Rectal smooth muscle tissue (tissue), 1 donor: ENCODE measurements around the gene JUP.
A peak's percentile ranks its signal among the peaks of the same experiment; 100 is the strongest.
"Not testable (repeated sequence)": the region's sequence is repeated elsewhere in the genome, so short reads cannot be mapped to it uniquely, and the experiment has no call there.

Experiments used
- H3K27ac ChIP-seq: one replicate; pipeline ENCODE4 v1.7.0; 2013; ENCODE audit warnings: low read depth, low read length, inconsistent platforms
- H3K27me3 ChIP-seq: one replicate; pipeline ENCODE4 v1.7.0; 2013; ENCODE audit warnings: low read length; ENCODE audit not compliant: control insufficient read depth, insufficient read depth
- H3K36me3 ChIP-seq: one replicate; pipeline ENCODE4 v1.7.0; 2013; ENCODE audit warnings: low read length; ENCODE audit not compliant: control insufficient read depth, insufficient read depth
- H3K4me1 ChIP-seq: one replicate; pipeline ENCODE4 v1.7.0; 2013; ENCODE audit warnings: low read length; ENCODE audit not compliant: control insufficient read depth, insufficient read depth
- H3K4me3 ChIP-seq: one replicate; pipeline ENCODE4 v1.7.0; 2013; ENCODE audit warnings: low read length
- H3K9ac ChIP-seq: one replicate; pipeline ENCODE4 v1.7.0; 2013; ENCODE audit warnings: low read length

Gene JUP

DNA sequence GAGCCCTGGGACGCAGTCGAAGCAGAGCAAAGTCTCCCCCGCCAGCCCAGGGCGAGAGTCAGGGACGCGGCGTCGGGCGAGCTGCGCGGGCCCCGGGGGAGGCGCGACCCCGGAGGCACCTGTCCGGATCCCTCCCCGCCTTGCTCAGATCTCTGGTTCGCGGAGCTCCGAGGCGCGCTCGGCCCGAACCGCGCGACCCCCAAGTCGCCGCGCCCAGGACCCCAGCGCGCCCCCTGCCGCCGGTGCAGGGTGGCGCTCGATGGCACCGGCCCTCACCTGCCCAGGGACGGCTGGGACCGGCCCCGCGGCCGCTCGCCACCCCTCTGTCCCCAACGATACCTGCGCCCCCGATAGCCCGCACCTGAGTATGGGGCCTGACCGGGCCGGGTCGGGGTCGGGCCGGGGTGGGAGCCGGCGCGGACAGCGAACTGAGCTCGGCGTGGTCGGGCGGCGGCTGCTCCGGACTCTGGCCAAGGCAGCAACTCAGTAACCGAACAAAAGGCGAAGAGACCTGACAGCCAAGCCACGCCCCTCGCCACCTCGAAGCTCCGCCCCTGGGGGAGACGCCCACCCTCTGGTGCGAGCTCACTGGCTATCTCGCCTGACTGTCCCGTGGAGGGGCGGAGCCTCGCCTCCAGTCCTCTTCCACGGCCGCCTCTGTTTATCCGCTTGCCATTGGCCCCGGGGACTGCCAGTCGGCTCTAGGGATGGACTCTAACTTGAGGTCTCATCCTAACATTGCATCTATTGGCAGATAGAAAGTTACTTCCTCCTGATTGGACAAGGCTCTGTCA, at the start of gene JUP:
TSS of gene JUP (minus strand) at position 485 of the 794 bp plus-strand sequence. CDS start 14,857 bp downstream, outside the sequence.
- Histone ChIP-seq H3K27me3 (peaks cover 2% of the 10 kb centered on the region), H3K36me3 (no peaks in the 10 kb centered on the region), H3K4me1 (no peaks in the 10 kb centered on the region), H3K4me3 (peak within 1 kb of the TSS; percentile 56), H3K9ac (no peak within 1 kb of the TSS), H3K27ac (peak within 1 kb of the TSS; percentile 64)

DNA sequence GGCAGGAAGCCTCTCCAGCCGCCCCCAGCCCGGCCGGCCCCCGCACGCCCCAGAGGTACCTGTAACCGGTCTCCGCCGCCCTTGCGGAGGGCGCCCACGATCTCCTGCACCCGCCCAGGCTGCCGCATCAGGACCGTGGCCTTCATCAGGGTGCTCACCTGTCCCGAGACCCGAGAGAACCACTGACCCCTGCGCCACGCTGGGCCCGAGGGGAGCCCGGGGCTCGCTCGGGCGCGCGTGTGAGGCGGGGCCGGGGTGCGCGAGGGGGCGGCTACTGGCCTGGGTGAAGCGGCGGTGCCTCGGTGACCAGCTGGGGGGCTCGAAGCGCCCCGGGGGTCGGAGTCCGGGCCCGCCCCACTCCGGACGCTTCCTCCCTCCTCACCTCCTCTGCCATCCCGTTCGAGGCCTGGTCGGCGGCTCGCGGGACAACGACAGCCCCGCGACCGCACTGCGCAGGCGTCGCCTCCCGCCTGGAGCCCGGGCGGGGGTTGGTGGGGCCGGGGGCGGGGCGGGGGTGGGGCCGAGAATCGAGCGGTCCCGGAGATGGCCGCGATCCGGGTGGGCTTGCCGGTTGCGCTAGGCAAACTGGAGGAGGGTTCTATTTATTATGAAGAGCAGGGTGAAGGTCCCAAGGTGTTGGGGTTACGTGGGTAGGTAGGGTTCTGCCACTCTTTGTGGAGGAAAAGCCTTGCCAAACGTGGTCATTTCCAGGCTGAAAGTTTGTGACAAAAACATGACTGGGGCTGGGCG, 49.5 kb upstream of the JUP start, which contains the start of gene NT5C3B:
TSS of gene NT5C3B (minus strand) at position 433 of the 750 bp plus-strand sequence. CDS start at position 394, 39 bp downstream.
- Histone ChIP-seq H3K27ac (peak within 1 kb of the TSS; percentile 76), H3K27me3 (no peaks in the 10 kb centered on the region), H3K36me3 (peaks cover 2% of the 10 kb centered on the region), H3K4me1 (peaks cover 4% of the 10 kb centered on the region), H3K9ac (peak within 1 kb of the TSS; percentile 46), H3K4me3 (peak within 1 kb of the TSS; percentile 88)

DNA sequence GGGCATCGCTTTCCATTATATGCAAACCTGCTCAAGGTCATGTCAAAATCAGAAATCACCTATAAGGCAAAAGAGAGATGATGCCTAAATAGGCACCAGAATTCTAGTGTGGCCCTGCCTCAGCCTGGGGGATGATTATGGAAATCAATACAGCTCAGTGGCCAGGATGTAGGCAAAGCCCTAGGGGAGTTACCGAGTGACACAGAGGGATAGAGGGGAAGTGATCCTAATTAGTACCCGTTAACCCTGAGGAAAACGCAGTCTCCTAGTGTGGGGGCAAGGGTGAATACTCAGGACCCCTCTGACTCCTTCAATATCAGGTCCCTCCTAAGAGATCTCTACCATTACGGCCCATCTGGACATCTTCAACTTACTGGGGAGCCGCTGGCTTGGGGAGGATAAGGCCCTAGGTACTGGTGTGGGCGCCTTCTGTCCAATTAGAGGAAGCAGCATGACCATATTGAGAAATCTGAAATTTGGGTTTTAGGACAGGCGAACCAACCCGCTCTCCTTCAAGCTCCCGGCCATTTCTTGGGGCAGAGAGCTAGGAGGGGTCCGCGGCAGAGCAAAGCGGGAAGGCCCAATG, 48.8 kb upstream of the JUP start:
- Histone ChIP-seq H3K4me3 (peak overlapping the region; percentile 88), H3K4me1 (peaks cover 4% of the 10 kb centered on the region), H3K36me3 (peaks cover 2% of the 10 kb centered on the region), H3K9ac (peak overlapping the region; percentile 43), H3K27me3 (no peaks in the 10 kb centered on the region), H3K27ac (peak overlapping the region; percentile 76)

DNA sequence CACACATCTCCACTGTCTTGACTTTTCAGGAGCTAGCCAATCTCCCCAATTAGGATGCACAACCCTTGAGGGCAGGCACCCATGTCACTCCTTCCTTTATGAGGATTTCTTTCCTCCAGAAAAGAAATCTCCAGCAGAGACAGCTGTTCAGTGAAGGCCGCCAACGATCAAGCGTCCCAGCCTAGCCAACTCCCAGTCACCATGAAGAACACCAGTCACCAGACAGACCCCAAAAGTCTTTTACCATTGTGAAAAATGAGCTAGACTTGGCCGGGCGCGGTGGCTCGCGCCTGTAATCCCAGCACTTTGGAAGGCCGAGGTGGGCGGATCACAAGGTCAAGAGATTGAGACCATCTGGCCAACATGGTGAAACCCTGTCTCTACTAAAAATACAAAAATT, 43.5 kb upstream of the JUP start:
- H3K4me1 ChIP-seq, H3K4me3 ChIP-seq, H3K27ac ChIP-seq, H3K9ac ChIP-seq, H3K27me3 ChIP-seq, H3K36me3 ChIP-seq: not testable (repeated sequence)

DNA sequence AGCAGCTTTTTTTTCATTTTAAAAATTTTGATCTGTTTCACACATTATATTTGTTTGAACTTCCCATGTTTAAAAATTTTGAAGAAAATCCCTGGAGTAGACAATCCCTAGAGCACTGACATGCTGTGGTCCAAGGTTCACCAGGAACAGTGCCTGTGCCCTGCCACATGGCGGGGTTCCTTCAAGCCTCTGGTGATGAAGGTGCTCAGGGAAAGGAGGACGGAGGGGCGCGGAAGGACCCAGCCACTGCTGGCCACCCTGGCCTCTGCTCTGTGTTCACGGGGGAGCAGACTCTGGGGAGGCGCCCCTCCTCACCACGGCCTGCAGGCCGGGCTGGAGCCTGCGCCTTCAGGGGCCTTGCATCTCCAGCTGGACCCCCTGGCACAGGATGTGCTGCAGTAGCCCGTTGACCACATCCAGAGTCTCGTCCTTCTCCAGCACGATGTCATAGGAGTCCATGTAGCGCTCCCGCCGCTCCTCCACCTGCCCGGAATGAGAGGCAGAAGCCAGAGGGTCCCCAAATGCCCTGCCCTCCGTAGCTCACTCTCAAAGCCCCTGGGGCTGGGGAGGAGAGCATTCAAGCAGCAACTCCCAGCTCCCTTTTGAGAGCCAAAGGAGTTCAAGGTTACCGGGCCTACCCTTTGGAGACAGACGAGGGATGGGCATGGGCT, 38.8 kb upstream of the JUP start:
- Histone ChIP-seq H3K36me3 (no peaks in the 10 kb centered on the region), H3K27me3 (no peaks in the 10 kb centered on the region), H3K4me1 (no peaks in the 10 kb centered on the region), H3K4me3 (no peak overlapping the region), H3K27ac (no peak overlapping the region), H3K9ac (no peak overlapping the region)

DNA sequence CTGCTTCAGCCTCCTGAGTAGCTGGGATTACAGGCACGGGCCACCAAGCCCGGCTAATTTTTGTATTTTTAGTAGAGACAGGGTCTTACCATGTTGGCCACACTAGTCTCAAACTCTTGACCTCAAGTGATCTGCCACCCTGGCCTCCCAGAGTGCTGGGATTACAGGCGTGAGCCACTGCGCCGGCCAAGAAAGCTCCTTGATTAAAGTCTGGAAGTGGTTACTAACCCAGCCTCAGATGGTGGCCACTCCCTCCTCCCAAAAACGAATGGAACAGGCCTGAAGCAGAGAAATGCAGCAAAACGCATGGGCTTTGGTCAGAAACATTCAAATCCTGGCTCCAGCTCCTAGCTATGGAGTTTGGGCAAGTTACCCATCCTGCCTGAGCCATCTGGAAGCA, 37.6 kb upstream of the JUP start:
- Histone ChIP-seq H3K27ac (no peak overlapping the region), H3K4me1 (no peaks in the 10 kb centered on the region), H3K9ac (no peak overlapping the region), H3K27me3 (no peaks in the 10 kb centered on the region), H3K36me3 (no peaks in the 10 kb centered on the region), H3K4me3 (no peak overlapping the region)

DNA sequence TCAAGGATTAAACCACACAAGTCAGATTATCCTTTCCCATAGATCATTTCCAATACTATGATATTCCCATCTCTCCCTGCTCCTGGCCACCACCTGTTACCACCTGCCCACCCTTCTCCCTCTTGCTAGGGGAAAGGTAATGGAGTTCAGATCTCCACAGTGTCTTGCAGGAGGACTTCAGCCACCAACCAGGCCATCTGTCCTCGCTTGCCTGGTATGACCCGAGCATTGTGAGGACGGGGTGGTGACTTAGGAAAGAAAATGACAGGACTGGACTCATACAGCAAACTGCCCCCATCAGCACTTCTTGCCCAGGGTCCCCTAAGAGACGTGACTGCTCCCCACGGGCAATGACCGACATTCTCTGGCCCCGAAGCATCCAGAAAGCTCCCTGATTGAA, 37.1 kb upstream of the JUP start:
- no peaks in the 10 kb centered on the region for H3K36me3 ChIP-seq
- H3K27ac ChIP-seq, result no peak overlapping the region
- H3K27me3 ChIP-seq, result no peaks in the 10 kb centered on the region
- H3K9ac ChIP-seq, result no peak overlapping the region
- H3K4me3 ChIP-seq, result no peak overlapping the region
- H3K4me1 ChIP-seq, result no peaks in the 10 kb centered on the region

DNA sequence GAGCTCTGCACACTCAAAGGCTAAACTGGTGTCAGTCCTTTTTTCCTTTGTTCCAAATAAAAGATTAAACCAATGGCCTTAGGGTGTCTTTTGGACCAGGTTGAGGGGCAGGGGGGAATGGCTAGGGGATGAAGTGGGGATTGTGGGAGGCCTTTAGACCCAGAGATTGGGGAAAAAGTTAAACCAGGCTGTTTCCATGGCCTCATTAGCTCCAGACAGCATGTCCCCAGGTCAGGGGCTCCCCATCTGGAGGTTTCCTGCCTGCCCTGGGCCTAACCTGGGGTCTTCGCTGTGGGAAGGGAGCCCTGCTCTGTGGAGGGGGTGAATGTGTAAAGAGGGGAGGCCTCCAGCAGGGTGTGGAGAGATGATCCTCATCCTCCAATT, 36.6 kb upstream of the JUP start:
- Histone ChIP-seq H3K36me3 (no peaks in the 10 kb centered on the region), H3K4me1 (no peaks in the 10 kb centered on the region), H3K4me3 (no peak overlapping the region), H3K27ac (no peak overlapping the region), H3K9ac (no peak overlapping the region), H3K27me3 (no peaks in the 10 kb centered on the region)

DNA sequence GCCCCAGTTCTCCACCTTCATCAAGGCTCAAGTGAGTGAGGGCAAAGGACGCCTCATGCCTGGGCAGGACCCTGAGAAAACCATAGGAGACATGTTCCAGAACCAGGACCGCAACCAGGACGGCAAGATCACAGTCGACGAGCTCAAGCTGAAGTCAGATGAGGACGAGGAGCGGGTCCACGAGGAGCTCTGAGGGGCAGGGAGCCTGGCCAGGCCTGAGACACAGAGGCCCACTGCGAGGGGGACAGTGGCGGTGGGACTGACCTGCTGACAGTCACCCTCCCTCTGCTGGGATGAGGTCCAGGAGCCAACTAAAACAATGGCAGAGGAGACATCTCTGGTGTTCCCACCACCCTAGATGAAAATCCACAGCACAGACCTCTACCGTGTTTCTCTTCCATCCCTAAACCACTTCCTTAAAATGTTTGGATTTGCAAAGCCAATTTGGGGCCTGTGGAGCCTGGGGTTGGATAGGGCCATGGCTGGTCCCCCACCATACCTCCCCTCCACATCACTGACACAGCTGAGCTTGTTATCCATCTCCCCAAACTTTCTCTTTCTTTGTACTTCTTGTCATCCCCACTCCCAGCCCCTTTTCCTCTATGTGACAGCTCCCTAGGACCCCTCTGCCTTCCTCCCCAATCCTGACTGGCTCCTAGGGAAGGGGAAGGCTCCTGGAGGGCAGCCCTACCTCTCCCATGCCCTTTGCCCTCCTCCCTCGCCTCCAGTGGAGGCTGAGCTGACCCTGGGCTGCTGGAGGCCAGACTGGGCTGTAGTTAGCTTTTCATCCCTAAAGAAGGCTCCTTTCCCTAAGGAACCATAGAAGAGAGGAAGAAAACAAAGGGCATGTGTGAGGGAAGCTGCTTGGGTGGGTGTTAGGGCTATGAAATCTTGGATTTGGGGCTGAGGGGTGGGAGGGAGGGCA, 36.0 kb upstream of the JUP start:
- Histone ChIP-seq H3K9ac (no peak overlapping the region), H3K36me3 (no peaks in the 10 kb centered on the region), H3K27me3 (no peaks in the 10 kb centered on the region), H3K4me1 (no peaks in the 10 kb centered on the region), H3K27ac (no peak overlapping the region), H3K4me3 (no peak overlapping the region)

DNA sequence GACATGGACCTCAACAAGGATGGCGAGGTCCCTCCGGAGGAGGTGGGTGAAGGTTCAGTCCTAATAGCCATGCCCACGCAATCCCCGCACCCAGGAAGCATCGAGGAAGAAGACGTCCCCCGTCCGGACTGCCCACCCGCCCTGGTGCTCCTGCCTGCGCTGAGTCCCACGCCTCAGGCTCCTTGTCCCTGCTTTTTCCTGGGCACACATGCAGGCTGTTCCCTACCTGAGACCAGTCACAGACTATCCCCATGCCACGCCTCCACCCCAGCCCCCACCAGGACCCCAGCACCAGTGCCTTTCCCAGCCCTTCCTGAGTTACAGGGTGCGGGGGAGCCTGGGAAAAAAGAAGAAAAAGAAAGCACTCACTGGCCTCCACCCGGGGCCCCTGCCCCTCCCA, 35.3 kb upstream of the JUP start:
- Histone ChIP-seq H3K36me3 (no peaks in the 10 kb centered on the region), H3K4me1 (no peaks in the 10 kb centered on the region), H3K9ac (no peak overlapping the region), H3K27me3 (no peaks in the 10 kb centered on the region), H3K27ac (no peak overlapping the region), H3K4me3 (no peak overlapping the region)

DNA sequence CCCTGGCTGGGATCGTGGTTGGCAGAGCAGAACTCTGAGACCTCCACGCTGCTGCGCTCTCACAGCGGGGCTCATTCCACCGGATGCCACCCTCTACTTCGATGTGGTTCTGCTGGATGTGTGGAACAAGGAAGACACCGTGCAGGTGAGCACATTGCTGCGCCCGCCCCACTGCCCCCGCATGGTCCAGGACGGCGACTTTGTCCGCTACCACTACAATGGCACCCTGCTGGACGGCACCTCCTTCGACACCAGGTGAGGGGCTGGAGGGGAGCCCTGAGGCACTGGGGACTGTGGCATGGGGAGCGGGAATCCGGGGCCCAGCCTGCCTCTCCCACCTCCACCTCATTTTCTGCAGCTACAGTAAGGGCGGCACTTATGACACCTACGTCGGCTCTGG, 31.5 kb upstream of the JUP start:
- Histone ChIP-seq H3K27ac (no peak overlapping the region), H3K4me1 (no peaks in the 10 kb centered on the region), H3K36me3 (no peaks in the 10 kb centered on the region), H3K9ac (no peak overlapping the region), H3K4me3 (no peak overlapping the region), H3K27me3 (no peaks in the 10 kb centered on the region)
